Mucosa of stomach (tissue), 1 donor: ENCODE data around the gene SNAI1.
A peak's percentile ranks its signal among the peaks of the same experiment; 100 is the strongest.

ENCODE experiments used
- H3K27me3 ChIP-seq: one replicate; pipeline ENCODE4 v1.7.0; 2013; ENCODE audit warnings: mild to moderate bottlenecking, low read length; ENCODE audit not compliant: control insufficient read depth, insufficient read depth
- H3K36me3 ChIP-seq: one replicate; pipeline ENCODE4 v1.7.0; 2013; ENCODE audit warnings: low read length; ENCODE audit not compliant: control insufficient read depth, insufficient read depth
- H3K4me1 ChIP-seq: one replicate; pipeline ENCODE4 v1.7.0; 2013; ENCODE audit warnings: mild to moderate bottlenecking, low read length; ENCODE audit not compliant: control insufficient read depth, insufficient read depth
- H3K4me3 ChIP-seq: one replicate; pipeline ENCODE4 v1.7.0; 2013; ENCODE audit warnings: low read length
- H3K9ac ChIP-seq: one replicate; pipeline ENCODE4 v1.7.0; 2013; ENCODE audit warnings: mild to moderate bottlenecking, low read length, moderate library complexity
- H3K9me3 ChIP-seq: one replicate; pipeline ENCODE4 v1.7.0; 2013; ENCODE audit warnings: mild to moderate bottlenecking, low read length, moderate library complexity; ENCODE audit not compliant: control insufficient read depth
- donor health status: Pancreatic carcinoma.

Gene SNAI1

GRCh38 chr20:49983123-49983847, 505 bp downstream of the SNAI1 start:
- Histone ChIP-seq H3K9me3 (no peaks in the 10 kb centered on the region), H3K4me3 (peak overlapping the region; percentile 50), H3K4me1 (peaks cover 24% of the 10 kb centered on the region), H3K36me3 (no peaks in the 10 kb centered on the region), H3K27me3 (peaks cover 11% of the 10 kb centered on the region), H3K9ac (peak overlapping the region; percentile 74)

GRCh38 chr20:49983848-49984408, 1.1 kb downstream of the SNAI1 start:
- H3K9ac ChIP-seq = peak overlapping the region; percentile 31
- H3K9me3 ChIP-seq = no peaks in the 10 kb centered on the region
- H3K4me1 ChIP-seq = peaks cover 21% of the 10 kb centered on the region
- H3K4me3 ChIP-seq = no peak overlapping the region
- peaks cover 8% of the 10 kb centered on the region for H3K27me3 ChIP-seq
- no peaks in the 10 kb centered on the region for H3K36me3 ChIP-seq

- H3K4me1 ChIP-seq = peaks cover 17% of the 10 kb centered on the region
These were observed 1.8 kb downstream of the SNAI1 start for GRCh38 chr20:49984426-49985153.

DNA sequence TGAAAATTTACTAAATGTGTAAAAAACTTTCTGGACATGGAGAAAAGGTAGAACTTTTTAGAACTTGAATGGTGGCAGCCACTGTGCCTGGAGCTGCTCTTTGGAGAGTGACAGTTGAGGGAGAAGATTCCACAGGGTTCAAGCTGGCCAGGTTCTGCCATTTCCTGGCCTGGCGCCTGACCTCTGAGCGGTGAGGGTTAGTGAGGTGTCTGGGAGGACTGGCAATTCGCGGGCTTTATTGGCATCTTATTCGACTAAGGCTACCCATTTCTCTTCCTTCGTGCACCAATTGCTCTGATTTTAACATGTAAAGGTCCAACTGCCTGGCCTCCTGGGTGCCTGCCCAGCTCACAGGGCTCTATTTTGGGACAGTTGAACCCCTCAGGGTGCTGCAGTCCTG, 2.4 kb downstream of the SNAI1 start:
- Histone ChIP-seq H3K4me3 (no peak overlapping the region), H3K4me1 (peaks cover 23% of the 10 kb centered on the region), H3K9me3 (no peaks in the 10 kb centered on the region), H3K27me3 (peaks cover 1% of the 10 kb centered on the region), H3K9ac (no peak overlapping the region), H3K36me3 (no peaks in the 10 kb centered on the region)

More at GRCh38 chr20:49984426-49985153, 1.8 kb downstream of the SNAI1 start:
- no peaks in the 10 kb centered on the region for H3K36me3 ChIP-seq
- peaks cover 4% of the 10 kb centered on the region for H3K27me3 ChIP-seq
- H3K9me3 ChIP-seq = no peaks in the 10 kb centered on the region
- no peak overlapping the region for H3K4me3 ChIP-seq
- H3K9ac ChIP-seq = peak overlapping the region; percentile 31

- Histone ChIP-seq H3K4me3 (no peak overlapping the region), H3K9me3 (no peaks in the 10 kb centered on the region), H3K4me1 (peaks cover 28% of the 10 kb centered on the region), H3K36me3 (no peaks in the 10 kb centered on the region), H3K27me3 (no peaks in the 10 kb centered on the region), H3K9ac (no peak overlapping the region)
These were observed 2.8 kb downstream of the SNAI1 start for GRCh38 chr20:49985617-49986016.

DNA sequence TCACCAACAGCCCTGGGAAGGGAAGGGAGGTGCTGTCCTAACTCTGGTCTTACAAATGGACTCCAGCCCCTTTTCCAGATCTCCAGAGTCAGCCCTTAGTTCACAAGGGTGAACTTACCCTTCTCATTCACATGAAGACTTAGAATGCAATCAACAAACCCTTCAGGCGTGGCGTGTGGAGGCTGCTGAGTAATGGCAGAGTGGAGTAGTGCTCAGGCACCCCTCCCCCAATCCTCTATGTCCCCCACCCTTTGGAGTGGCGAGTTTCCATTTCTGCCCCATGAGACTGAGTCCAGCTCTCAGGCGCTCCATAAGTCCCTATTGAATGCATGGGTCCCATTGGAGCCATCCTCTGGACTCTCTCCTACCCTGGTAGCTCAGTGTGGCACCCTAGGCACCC, 3.3 kb downstream of the SNAI1 start:
- Histone ChIP-seq H3K4me1 (peaks cover 28% of the 10 kb centered on the region), H3K9me3 (no peaks in the 10 kb centered on the region), H3K4me3 (no peak overlapping the region), H3K9ac (no peak overlapping the region), H3K27me3 (no peaks in the 10 kb centered on the region), H3K36me3 (no peaks in the 10 kb centered on the region)

DNA sequence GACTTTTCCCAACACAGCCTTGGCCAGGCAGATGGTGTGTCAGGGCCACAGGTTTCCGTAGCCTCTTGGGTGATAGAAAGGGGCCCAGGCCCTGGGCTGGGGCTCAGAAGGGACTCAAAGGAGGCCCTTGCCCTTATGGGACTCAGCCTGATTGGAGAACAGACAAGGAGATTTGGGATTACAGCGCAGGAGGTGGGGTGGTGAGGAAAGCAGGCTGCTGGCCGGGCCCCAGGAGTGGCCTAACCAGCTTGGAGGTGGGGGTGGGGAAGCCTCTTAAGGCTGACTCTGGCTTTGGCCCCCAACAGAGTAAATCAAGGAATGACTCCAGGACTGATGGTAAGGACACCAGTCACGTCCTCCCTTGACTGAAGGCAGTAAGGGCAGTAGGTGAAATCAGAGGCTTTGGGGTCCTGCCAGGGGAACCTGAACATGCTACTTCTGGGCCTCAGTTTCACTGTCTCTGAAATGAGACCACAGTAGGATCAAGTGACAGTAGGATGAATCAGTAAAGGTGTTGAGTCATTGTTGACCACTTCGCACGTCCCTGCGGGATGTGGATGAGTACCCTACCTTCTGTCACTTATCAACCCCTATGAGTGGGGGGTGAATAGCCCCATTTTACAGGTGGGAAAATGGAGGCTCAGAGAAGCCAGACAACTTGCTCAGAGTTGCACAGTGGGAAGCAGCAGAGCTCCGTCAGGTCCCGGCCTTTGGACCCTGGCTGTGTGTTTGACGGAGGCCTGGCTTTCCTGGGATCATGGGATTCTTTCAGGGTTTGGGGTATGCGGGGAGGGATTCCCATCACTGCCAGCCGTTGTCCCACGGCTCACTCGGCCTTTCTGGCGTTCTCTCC, 4.5 kb downstream of the SNAI1 start:
- Histone ChIP-seq H3K27me3 (no peaks in the 10 kb centered on the region), H3K36me3 (no peaks in the 10 kb centered on the region), H3K4me3 (no peak overlapping the region), H3K4me1 (peaks cover 23% of the 10 kb centered on the region), H3K9me3 (no peaks in the 10 kb centered on the region), H3K9ac (no peak overlapping the region)

GRCh38 chr20:49987868-49988690, 5.3 kb downstream of the SNAI1 start:
- H3K4me1 ChIP-seq = peaks cover 17% of the 10 kb centered on the region

GRCh38 chr20:49989234-49990065, 6.7 kb downstream of the SNAI1 start:
- no peak overlapping the region for H3K4me3 ChIP-seq
- H3K9me3 ChIP-seq = no peaks in the 10 kb centered on the region
- no peaks in the 10 kb centered on the region for H3K36me3 ChIP-seq
- peak overlapping the region; percentile 48 for H3K9ac ChIP-seq
- no peaks in the 10 kb centered on the region for H3K27me3 ChIP-seq
- peaks cover 11% of the 10 kb centered on the region for H3K4me1 ChIP-seq

More at GRCh38 chr20:49987868-49988690, 5.3 kb downstream of the SNAI1 start:
- Histone ChIP-seq H3K9ac (no peak overlapping the region), H3K4me3 (no peak overlapping the region), H3K9me3 (no peaks in the 10 kb centered on the region), H3K27me3 (no peaks in the 10 kb centered on the region), H3K36me3 (no peaks in the 10 kb centered on the region)

DNA sequence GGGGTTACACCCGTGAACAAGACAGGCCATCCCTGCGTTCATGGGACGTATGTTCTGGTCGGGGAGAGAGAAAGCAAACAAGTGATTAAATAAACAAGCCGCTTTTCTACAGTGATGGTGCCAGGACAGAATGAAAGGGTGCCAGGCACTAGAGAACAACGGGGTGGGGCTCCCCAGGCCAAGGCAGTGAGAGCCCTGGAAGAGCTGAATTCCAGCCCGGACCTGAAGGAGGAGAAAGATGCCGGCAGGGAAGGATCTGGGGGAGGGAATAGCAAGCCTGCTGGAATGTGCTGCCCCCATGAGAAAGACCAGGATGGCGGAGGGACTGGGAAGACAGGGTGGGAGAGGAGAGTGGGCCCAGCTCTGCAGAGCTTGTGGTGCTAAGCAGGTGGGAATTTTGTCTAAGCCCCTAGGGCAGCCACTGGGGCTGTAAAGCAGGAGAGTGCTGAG, 7.5 kb downstream of the SNAI1 start:
- H3K36me3 ChIP-seq = no peaks in the 10 kb centered on the region
- no peak overlapping the region for H3K4me3 ChIP-seq
- no peaks in the 10 kb centered on the region for H3K9me3 ChIP-seq
- peak overlapping the region; percentile 48 for H3K9ac ChIP-seq
- no peaks in the 10 kb centered on the region for H3K27me3 ChIP-seq
- peaks cover 11% of the 10 kb centered on the region for H3K4me1 ChIP-seq
